ENCODE results near the gene ATG14. TPM values are rescaled to one million over a fixed set of nuclear protein-coding genes. Genes with fewer than 3 reads are reported as not detected.

ATG14 gene
- total and polyA plus RNA-seq, 2 experiments from 2014 or later: 7.3 to 15.2 TPM

DNA sequence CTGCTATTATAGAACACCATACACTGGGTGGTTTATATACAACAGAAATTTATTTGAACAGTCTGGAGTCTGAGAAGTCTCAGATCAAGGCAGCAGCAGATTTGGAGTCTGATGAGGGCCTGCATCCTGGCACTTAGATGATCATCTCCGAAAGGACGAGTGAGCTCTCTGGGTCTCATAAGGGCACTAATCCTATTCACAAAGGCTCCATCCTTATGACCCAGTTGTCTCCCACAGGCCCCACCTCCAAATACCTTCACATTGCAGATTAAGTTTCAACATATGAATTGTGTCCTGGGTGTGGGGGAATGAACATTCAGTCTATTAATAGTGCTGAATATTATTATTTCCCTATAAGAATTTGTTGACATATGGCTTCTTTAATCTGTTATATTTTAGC, 86.8 kb downstream of the ATG14 start (continued):
- TF ChIP-seq CREB1 (CRISPR knock-in tag; IDR thresholded peaks at IDR 0.05; ENCODE audit: low read depth) (no peak), JUNB (IDR thresholded peaks at IDR 0.05; ENCODE audit: unreplicated experiment) (no peak), POLR2AphosphoS5 (IDR thresholded peaks at IDR 0.05; ENCODE audit: low read depth) (no peak), EZH2phosphoT487 (IDR thresholded peaks at IDR 0.05; ENCODE audit: unreplicated experiment) (no peak), ZNF114 (CRISPR knock-in tag; IDR thresholded peaks at IDR 0.05) (no peak)
- TF ChIP-seq, protein P1, sequence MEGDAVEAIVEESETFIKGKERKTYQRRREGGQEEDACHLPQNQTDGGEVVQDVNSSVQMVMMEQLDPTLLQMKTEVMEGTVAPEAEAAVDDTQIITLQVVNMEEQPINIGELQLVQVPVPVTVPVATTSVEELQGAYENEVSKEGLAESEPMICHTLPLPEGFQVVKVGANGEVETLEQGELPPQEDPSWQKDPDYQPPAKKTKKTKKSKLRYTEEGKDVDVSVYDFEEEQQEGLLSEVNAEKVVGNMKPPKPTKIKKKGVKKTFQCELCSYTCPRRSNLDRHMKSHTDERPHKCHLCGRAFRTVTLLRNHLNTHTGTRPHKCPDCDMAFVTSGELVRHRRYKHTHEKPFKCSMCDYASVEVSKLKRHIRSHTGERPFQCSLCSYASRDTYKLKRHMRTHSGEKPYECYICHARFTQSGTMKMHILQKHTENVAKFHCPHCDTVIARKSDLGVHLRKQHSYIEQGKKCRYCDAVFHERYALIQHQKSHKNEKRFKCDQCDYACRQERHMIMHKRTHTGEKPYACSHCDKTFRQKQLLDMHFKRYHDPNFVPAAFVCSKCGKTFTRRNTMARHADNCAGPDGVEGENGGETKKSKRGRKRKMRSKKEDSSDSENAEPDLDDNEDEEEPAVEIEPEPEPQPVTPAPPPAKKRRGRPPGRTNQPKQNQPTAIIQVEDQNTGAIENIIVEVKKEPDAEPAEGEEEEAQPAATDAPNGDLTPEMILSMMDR (conservative IDR thresholded peaks at IDR 0.05; ENCODE audit: low read depth in 2 of 2): no peak
- TF ChIP-seq, protein P2, sequence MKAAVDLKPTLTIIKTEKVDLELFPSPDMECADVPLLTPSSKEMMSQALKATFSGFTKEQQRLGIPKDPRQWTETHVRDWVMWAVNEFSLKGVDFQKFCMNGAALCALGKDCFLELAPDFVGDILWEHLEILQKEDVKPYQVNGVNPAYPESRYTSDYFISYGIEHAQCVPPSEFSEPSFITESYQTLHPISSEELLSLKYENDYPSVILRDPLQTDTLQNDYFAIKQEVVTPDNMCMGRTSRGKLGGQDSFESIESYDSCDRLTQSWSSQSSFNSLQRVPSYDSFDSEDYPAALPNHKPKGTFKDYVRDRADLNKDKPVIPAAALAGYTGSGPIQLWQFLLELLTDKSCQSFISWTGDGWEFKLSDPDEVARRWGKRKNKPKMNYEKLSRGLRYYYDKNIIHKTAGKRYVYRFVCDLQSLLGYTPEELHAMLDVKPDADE (IDR thresholded peaks at IDR 0.05): no peak

GRCh38 chr14:55323910-55324309, 87.7 kb downstream of the ATG14 start:
- H3K27me3 ChIP-seq (ENCODE audit: insufficient read depth): no peaks in the 10 kb centered on the region
- H3K4me3 ChIP-seq: no peak overlapping the region
- no peak for TF ChIP-seq NANOG (IDR thresholded peaks at IDR 0.05; ENCODE audit: borderline replicate concordance)
- TF ChIP-seq ZNF331 (CRISPR knock-in tag; IDR thresholded peaks at IDR 0.05; ENCODE audit: low read depth): no peak
- no peak for TF ChIP-seq EZH2 (IDR thresholded peaks at IDR 0.05; ENCODE audit: low read depth, unreplicated experiment)
- TF ChIP-seq JUNB (IDR thresholded peaks at IDR 0.05; ENCODE audit: unreplicated experiment): no peak
- no peak for TF ChIP-seq CREB1 (CRISPR knock-in tag; IDR thresholded peaks at IDR 0.05; ENCODE audit: low read depth)
- no peak for TF ChIP-seq EZH2phosphoT487 (IDR thresholded peaks at IDR 0.05; ENCODE audit: unreplicated experiment)
- TF ChIP-seq, protein P2 (IDR thresholded peaks at IDR 0.05): no peak
- TF ChIP-seq, protein P1 (conservative IDR thresholded peaks at IDR 0.05; ENCODE audit: low read depth in 2 of 2): no peak
- no peak for TF ChIP-seq STAT1 (IDR thresholded peaks at IDR 0.05; ENCODE audit: unreplicated experiment)
- TF ChIP-seq ZNF462 (CRISPR knock-in tag; IDR thresholded peaks at IDR 0.05): no peak
- H3K4me1 ChIP-seq (ENCODE audit: insufficient read depth): no peaks in the 10 kb centered on the region
- Mint-ChIP-seq H3K9me3 (no peaks in the 10 kb centered on the region), H3K27me3 (ENCODE audit: insufficient read depth, low read depth, poor library complexity) (peaks cover 4% of the 10 kb centered on the region), H3K4me1 (no peaks in the 10 kb centered on the region; the same call in 2 of the 3 replicates), H3K27ac (no peak overlapping the region), H3K4me3 (no peak overlapping the region), H3K36me3 (ENCODE audit: low read depth) (no peaks in the 10 kb centered on the region; the same call in 1 of the 3 replicates)
- DNase-seq (ENCODE audit: low spot score) (no peak), ATAC-seq (no peak)
- H4K20me1 ChIP-seq (replicated peaks; ENCODE audit: insufficient read depth): peaks cover 3% of the 10 kb centered on the region; the same call in 1 of the 2 replicates
- no peak overlapping the region for H2AFZ ChIP-seq
- no peaks in the 10 kb centered on the region for H3F3A ChIP-seq (replicated peaks; ENCODE audit: low read depth)
- no peak overlapping the region for H3K27ac ChIP-seq (ENCODE audit: low read depth)
- H3K36me3 ChIP-seq (ENCODE audit: insufficient read depth): no peaks in the 10 kb centered on the region
- H3K4me2 ChIP-seq: no peak overlapping the region
- H3K79me2 ChIP-seq (replicated peaks; ENCODE audit: insufficient read depth): peaks cover 47% of the 10 kb centered on the region
- no peaks in the 10 kb centered on the region for H3K9me2 ChIP-seq (ENCODE audit: insufficient read depth)

All from GM23338 (cell line).